Peyer's patch (tissue), 4 donors: Measurements from ENCODE around the gene CELSR1.

ENCODE experiments used
- POLR2A ChIP-seq, 2 donors: fragments of 450-650 bp; IDR thresholded peaks; one replicate each; pipeline ENCODE4 v1.5.1; 2017; ENCODE audit warnings: antibody characterized with exemption in 2 of 2, mild to moderate bottlenecking in 2 of 2, moderate library complexity in 2 of 2
- TF ChIP-seq, protein P1 (sequence below), 6 experiments: fragments of 450-650 bp in 4 of 6; fragments of 200-600 bp in 2 of 6; sonication (generic) in 1 of 6; IDR thresholded peaks; one replicate each; pipeline ENCODE4 v1.5.1; 2017 to 2019; ENCODE audit warnings: antibody characterized with exemption in 6 of 6, mild to moderate bottlenecking in 3 of 6, moderate library complexity in 1 of 6

DNA sequence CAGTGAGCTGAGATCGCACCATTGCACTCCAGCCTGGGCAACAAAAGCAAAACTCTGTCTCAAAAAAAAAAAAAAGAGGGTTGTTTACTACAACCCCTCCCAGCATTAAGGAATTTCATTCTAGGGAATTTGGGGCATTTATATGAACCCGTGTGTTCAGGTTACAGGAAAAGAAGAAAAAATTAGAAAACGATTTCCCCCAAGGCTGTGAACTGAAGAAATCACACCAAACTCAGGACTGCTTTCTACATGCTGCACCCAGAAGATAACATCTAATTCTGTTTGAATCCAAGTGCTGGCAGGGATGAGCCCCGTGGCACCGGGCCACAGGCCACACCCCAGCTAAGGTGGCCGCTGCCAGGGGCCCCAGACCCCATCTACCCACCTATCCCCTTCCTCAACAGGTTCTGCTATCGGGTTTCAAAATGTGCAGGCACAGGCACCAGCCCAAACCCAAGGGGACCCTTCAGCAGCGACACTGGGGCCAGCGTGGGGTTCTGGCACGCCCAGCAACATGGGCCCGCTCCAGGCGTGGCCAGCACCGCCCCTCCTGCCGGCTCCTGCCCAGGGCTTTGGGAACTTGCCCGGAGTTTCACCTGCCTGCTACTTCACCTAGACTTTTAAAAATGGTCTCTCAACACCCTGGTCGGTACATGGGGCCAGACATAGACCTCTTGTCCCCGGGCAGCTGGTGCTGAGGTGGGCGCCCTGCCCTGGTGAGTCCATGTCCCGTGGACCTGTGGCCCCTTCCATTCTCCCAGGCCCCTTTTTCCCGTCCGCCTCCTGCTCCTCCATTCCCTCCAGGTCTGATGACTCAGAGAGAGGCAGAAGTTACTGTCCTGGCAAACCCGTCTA, 11.8 kb downstream of the CELSR1 start:
- TF ChIP-seq, protein P1, sequence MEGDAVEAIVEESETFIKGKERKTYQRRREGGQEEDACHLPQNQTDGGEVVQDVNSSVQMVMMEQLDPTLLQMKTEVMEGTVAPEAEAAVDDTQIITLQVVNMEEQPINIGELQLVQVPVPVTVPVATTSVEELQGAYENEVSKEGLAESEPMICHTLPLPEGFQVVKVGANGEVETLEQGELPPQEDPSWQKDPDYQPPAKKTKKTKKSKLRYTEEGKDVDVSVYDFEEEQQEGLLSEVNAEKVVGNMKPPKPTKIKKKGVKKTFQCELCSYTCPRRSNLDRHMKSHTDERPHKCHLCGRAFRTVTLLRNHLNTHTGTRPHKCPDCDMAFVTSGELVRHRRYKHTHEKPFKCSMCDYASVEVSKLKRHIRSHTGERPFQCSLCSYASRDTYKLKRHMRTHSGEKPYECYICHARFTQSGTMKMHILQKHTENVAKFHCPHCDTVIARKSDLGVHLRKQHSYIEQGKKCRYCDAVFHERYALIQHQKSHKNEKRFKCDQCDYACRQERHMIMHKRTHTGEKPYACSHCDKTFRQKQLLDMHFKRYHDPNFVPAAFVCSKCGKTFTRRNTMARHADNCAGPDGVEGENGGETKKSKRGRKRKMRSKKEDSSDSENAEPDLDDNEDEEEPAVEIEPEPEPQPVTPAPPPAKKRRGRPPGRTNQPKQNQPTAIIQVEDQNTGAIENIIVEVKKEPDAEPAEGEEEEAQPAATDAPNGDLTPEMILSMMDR (IDR thresholded peaks at IDR 0.05), result no peak
- no peak for TF ChIP-seq POLR2A (IDR thresholded peaks at IDR 0.05)
